Ovary (tissue), 10 donors: ENCODE measurements around the gene GPM6B. TPM values are rescaled to one million over a fixed set of nuclear protein-coding genes. Genes with fewer than 3 reads are reported as not detected.

Experiments used
- DNase-seq, 5 donors: peaks; one replicate each; pipeline ENCODE4 v3.0.0-alpha.2; 2019 to 2020
- H3K27ac ChIP-seq, 2 donors: fragments of 200-600 bp; one replicate each; pipeline versions ENCODE4 v1.5.1 to v1.8.0; 2019 to 2022
- H3K27me3 ChIP-seq: fragments of 200-600 bp; one replicate; pipeline ENCODE4 v1.8.0; 2022
- H3K36me3 ChIP-seq: fragments of 200-600 bp; sonication (generic); one replicate; pipeline ENCODE4 v1.5.1; 2019
- H3K4me1 ChIP-seq: one replicate; pipeline ENCODE4 v1.8.1; 2013; ENCODE audit warnings: mild to moderate bottlenecking, moderate library complexity; ENCODE audit not compliant: insufficient read depth
- H3K4me3 ChIP-seq: fragments of 200-600 bp; sonication (generic); one replicate; pipeline ENCODE4 v1.5.1; 2017
- H3K9me3 ChIP-seq, 2 donors: fragments of 200-600 bp in 1 of 2; sonication (generic) in 1 of 2; one replicate each; pipeline versions ENCODE4 v1.5.1 to v1.8.1; 2013 to 2019; ENCODE audit warnings: mild to moderate bottlenecking in 1 of 2, moderate library complexity in 1 of 2
- EP300 ChIP-seq: sonication (generic); formaldehyde crosslinking; IDR thresholded peaks from one replicate; pipeline ENCODE4 v1.6.1; 2017; ENCODE audit warnings: antibody characterized with exemption
- POLR2A ChIP-seq: fragments of 450-650 bp; IDR thresholded peaks from one replicate; pipeline ENCODE4 v1.6.1; 2017; ENCODE audit warnings: antibody characterized with exemption, mild to moderate bottlenecking, moderate library complexity
- WGBS, 3 donors: extraction: QIAGEN DNeasy Blood & Tissue Kit in 1 of 3; methylation state at CpG; one replicate each; pipeline versions ENCODE4 v1.1.5 to v1.1.7; 2013 to 2017; 5-methylcytosine and 5-hydroxymethylcytosine counted together
- intact Hi-C, 4 donors: fragments of 100-400 bp; cut with DNase I; formaldehyde crosslinking; loops; one replicate each; pipeline versions ENCODE4 v1.11.0 to v1.15.1; 2022 to 2023
- long read RNA-seq, 3 donors: library from polyadenylated mRNA in 2 of 3; unstranded in 2 of 3; transcript quantifications; one replicate each; pipeline ENCODE4 v2.0.0 and lab custom pipeline, GENCODE V29; 2021 to 2026
- polyA plus RNA-seq, 2 donors: library from polyadenylated mRNA; stranded (reverse); fragments of 200-250 nt in 1 of 2; fragments of 350-450 nt in 1 of 2; fragmentation: Illumina TruSeq in 1 of 2; extraction: RNeasy Lipid Tissue Mini Kit (QIAGEN cat#74804) in 1 of 2; gene quantifications; one replicate each; pipeline ENCODE4 v1.2.3, GENCODE V29; 2013 to 2014
- total RNA-seq, 7 donors: library from RNA; depleted of rRNA in 2 of 7; stranded (reverse); fragments of >200 nt in 2 of 7; fragmentation: NEBNext Ultra II Directional in 3 of 7; extraction: Animal tissue kit (Norgen Biotek cat#: 25700) in 3 of 7; gene quantifications; one replicate each; pipeline versions ENCODE4 v1.1.0 to v1.2.4, GENCODE V29; 2016 to 2023
- TF ChIP-seq, protein P1 (sequence below), 3 donors: fragments of 450-650 bp in 2 of 3; fragments of 200-600 bp in 1 of 3; IDR thresholded peaks; one replicate each; pipeline versions ENCODE4 v1.5.1 to v1.8.0; 2016 to 2022; ENCODE audit warnings: antibody characterized with exemption in 3 of 3, mild to moderate bottlenecking in 1 of 3
- donor health status: DM: no; HTN: no; CAD: no; lungs with moderate emphysema.
- donor health status: DM: no; HTN: no; CAD: no.
- donor health status: Bipolar disorder and iron deficiency.
- donor health status: DM: yes; HTN: yes; CAD: no.
- donor health status: DM: no; HTN: no; CAD: no.
- donor health status: DM: yes; HTN: yes; CAD: no.

Gene GPM6B, protein sequence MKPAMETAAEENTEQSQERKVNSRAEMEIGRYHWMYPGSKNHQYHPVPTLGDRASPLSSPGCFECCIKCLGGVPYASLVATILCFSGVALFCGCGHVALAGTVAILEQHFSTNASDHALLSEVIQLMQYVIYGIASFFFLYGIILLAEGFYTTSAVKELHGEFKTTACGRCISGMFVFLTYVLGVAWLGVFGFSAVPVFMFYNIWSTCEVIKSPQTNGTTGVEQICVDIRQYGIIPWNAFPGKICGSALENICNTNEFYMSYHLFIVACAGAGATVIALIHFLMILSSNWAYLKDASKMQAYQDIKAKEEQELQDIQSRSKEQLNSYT
- total RNA-seq, result 1 to 10 TPM in 6 of 7 donors, under 1 TPM in 1; 1.00 to 5.1 (median 4.2) TPM
- polyA plus RNA-seq, result 1 to 10 TPM; 3.4 to 9.4 TPM
- long read RNA-seq, donor 1, transcript GPM6B-205 (7 exons, 3,957 nt), result major isoform, 11 of 12 reads
- long read RNA-seq, donor 1, partial matches to known transcripts, result 1 of 12 reads
- long read RNA-seq, donor 1, other reads (novel, unspliced or antisense), result 0 of 12 reads
- long read RNA-seq, donor 2, result 0 reads
- long read RNA-seq, donor 3, transcript GPM6B-205 (7 exons, 3,957 nt), result major isoform, 14 of 18 reads
- long read RNA-seq, donor 3, partial matches to known transcripts, result 3 of 18 reads
- long read RNA-seq, donor 3, other reads (novel, unspliced or antisense), result 0 of 18 reads

DNA sequence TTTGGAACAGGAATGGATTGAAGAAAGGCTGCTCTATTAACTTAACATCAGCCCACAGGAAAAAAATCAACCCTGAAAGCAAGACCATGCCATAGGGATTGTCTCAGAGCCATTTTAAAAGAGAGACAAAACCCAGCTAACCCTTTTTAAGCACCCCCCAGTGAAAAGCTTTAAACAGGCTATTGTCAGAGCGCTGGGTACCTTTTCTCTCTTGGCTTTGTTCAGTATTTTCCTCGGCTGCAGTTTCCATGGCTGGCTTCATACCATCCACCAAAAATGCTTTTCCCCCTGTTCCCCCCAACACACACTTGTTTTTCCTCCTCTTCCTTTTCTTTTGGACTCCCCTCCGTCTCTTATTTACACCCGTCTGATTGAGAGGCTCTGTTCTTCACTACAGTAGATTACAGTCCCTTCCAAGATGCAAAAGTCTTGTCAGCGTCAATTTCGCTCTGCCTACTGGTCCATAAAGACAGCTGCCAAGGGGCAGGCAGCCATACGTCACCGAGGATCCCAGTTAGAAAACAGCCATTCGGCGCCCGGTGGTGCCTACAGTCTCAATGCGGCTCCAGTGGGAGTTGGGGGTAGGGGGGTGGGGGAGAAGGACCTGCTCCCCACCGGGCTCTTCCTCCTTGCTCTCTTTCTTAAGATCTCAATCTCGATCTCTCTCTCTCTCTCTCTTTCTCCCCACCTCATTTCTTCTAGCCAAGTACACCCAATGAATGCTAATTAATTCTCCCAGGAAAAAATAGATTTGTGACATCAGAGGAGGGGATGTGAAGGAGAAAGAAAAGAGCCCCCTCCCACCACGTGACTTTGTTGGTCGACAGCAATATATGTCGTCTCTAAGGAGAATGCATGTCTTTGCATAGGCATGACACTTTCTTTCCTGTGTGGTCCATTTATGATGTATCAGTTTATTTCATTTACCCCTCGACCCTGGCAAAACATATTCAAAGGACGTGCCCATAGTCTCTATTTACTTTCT lies at the start of gene GPM6B:
GPM6B (minus strand) TSS at position 451 of the 985 bp plus-strand sequence; CDS start at position 262, 189 bp downstream.
- Histone ChIP-seq H3K4me3 (no peak within 1 kb of the TSS), H3K9me3 (no peaks in the 10 kb centered on the region), H3K4me1 (no peaks in the 10 kb centered on the region), H3K36me3 (no peaks in the 10 kb centered on the region), H3K27me3 (no peaks in the 10 kb centered on the region), H3K27ac (no peak within 1 kb of the TSS)
- no peak for DNase-seq
- TF ChIP-seq, protein P1, sequence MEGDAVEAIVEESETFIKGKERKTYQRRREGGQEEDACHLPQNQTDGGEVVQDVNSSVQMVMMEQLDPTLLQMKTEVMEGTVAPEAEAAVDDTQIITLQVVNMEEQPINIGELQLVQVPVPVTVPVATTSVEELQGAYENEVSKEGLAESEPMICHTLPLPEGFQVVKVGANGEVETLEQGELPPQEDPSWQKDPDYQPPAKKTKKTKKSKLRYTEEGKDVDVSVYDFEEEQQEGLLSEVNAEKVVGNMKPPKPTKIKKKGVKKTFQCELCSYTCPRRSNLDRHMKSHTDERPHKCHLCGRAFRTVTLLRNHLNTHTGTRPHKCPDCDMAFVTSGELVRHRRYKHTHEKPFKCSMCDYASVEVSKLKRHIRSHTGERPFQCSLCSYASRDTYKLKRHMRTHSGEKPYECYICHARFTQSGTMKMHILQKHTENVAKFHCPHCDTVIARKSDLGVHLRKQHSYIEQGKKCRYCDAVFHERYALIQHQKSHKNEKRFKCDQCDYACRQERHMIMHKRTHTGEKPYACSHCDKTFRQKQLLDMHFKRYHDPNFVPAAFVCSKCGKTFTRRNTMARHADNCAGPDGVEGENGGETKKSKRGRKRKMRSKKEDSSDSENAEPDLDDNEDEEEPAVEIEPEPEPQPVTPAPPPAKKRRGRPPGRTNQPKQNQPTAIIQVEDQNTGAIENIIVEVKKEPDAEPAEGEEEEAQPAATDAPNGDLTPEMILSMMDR (IDR thresholded peaks at IDR 0.05), result no peak
- TF ChIP-seq POLR2A (no peak), EP300 (no peak)
- intact Hi-C loops, result no loop called here
- WGBS, 3 donors, result 18 to 24% (median 23%) methylated on average over 19 of the region's 19 CpGs

DNA sequence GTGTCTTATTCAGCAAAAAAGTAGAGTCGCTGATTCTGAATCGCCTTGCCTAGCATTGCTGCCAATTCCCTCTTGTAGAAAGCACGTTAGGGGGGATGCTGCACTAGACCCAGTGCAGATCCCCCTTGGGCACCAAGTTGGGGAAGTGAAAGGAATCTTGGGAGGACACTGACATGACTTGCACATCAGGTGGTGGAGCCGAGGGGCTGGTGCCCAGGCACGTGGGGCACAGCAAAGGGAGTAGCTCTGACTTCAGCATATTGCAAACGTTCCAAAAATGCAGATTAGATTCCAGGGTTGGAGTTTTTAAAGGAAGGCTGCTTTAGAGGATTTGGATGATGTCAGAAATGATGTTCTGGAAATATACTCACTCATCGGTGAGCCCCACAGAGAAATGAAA lies 47.4 kb upstream of the GPM6B start:
- no peak overlapping the region for H3K27ac ChIP-seq
- no peaks in the 10 kb centered on the region for H3K4me1 ChIP-seq
- WGBS, 3 donors, result 28 to 38% (median 34%) methylated on average over 7 of the region's 7 CpGs
- no peaks in the 10 kb centered on the region for H3K36me3 ChIP-seq
- no peak for TF ChIP-seq EP300
- TF ChIP-seq POLR2A, result no peak
- TF ChIP-seq, protein P1 (IDR thresholded peaks at IDR 0.05), result no peak
- DNase-seq, result no peak
- no peak overlapping the region for H3K4me3 ChIP-seq
- H3K9me3 ChIP-seq, result no peaks in the 10 kb centered on the region
- intact Hi-C loops, result no loop called here
- H3K27me3 ChIP-seq, result no peaks in the 10 kb centered on the region

DNA sequence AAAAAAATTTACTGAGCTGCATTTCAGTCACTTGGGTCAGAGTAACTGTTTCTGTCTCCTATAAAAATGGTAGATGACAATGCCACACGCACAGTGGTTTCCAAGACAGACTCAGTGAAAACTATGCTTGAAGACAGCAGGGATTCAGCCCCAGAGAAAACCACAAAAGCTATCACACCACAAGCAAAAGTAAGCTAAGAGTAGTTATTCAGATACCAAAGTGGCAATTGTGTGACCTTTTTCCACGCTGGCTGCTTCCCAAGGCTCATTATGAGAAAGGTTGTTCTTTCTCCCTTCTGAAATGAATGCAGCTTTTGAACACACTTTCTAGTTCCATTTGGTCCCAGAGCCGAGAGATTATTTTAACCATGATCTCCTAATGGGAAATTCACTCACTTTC lies 46.4 kb upstream of the GPM6B start:
- 39 to 56% (median 46%) methylated on average over 3 of the region's 3 CpGs for WGBS, 3 donors

More for the DNA sequence above, 46.4 kb upstream of the GPM6B start:
- no peak for DNase-seq
- no peak overlapping the region for H3K27ac ChIP-seq
- no peak overlapping the region for H3K4me3 ChIP-seq
- H3K27me3 ChIP-seq, result no peaks in the 10 kb centered on the region
- no peaks in the 10 kb centered on the region for H3K9me3 ChIP-seq
- H3K36me3 ChIP-seq, result no peaks in the 10 kb centered on the region
- intact Hi-C loops, result no loop called here
- TF ChIP-seq POLR2A (no peak), EP300 (no peak)
- TF ChIP-seq, protein P1 (IDR thresholded peaks at IDR 0.05), result no peak
- H3K4me1 ChIP-seq, result no peaks in the 10 kb centered on the region
